H9 (cell line): ENCODE measurements around the gene S100B. TPM values are rescaled to one million over a fixed set of nuclear protein-coding genes. Genes with fewer than 3 reads are reported as not detected.
A peak's percentile ranks its signal among the peaks of the same experiment; 100 is the strongest.

Source experiments
- DNase-seq: peaks from one replicate; pipeline ENCODE4 v3.0.0-alpha.2; 2017
- H2AFZ ChIP-seq: one replicate; pipeline ENCODE4 v1.6.1; 2013; ENCODE audit warnings: mild to moderate bottlenecking, low read length, control low read depth, moderate library complexity
- H2AK5ac ChIP-seq: 2 replicates; pipeline ENCODE4 v1.6.1; 2013; ENCODE audit warnings: low read length, control low read depth, mixed read lengths; ENCODE audit not compliant: insufficient read length
- H2BK120ac ChIP-seq: one replicate; pipeline ENCODE4 v1.6.1; 2013; ENCODE audit warnings: low read depth, mild to moderate bottlenecking, low read length, control low read depth, inconsistent platforms; ENCODE audit not compliant: poor library complexity, severe bottlenecking
- H2BK12ac ChIP-seq: 2 replicates; pipeline ENCODE4 v1.6.1; 2013; ENCODE audit warnings: low read length, control low read depth, mixed read lengths, low read depth; ENCODE audit not compliant: insufficient read length
- H2BK15ac ChIP-seq: 2 replicates; pipeline ENCODE4 v1.6.1; 2013; ENCODE audit warnings: low read depth, low read length, control low read depth
- H2BK20ac ChIP-seq: one replicate; pipeline ENCODE4 v1.6.1; 2013; ENCODE audit warnings: low read depth, mild to moderate bottlenecking, low read length, control low read depth, inconsistent platforms; ENCODE audit not compliant: poor library complexity, severe bottlenecking
- H2BK5ac ChIP-seq: 2 replicates; pipeline ENCODE4 v1.6.1; 2013; ENCODE audit warnings: low read length, control low read depth, mixed read lengths; ENCODE audit not compliant: insufficient read length
- H3K14ac ChIP-seq: 2 replicates; pipeline ENCODE4 v1.6.1; 2013; ENCODE audit warnings: low read length, control low read depth; ENCODE audit not compliant: insufficient read depth
- H3K18ac ChIP-seq: 2 replicates; pipeline ENCODE4 v1.6.1; 2013; ENCODE audit warnings: low read depth, mild to moderate bottlenecking, mixed read lengths, low read length, control low read depth; ENCODE audit not compliant: insufficient read length
- H3K23ac ChIP-seq: 2 replicates; pipeline ENCODE4 v1.6.1; 2013; ENCODE audit warnings: low read length, control low read depth, mixed read lengths, low read depth; ENCODE audit not compliant: insufficient read length
- H3K23me2 ChIP-seq: 2 replicates; pipeline ENCODE4 v1.6.1; 2013; ENCODE audit warnings: low read depth, mild to moderate bottlenecking, mixed read lengths, low read length, control low read depth; ENCODE audit not compliant: insufficient read length, poor library complexity, severe bottlenecking
- H3K27ac ChIP-seq: 2 replicates; pipeline ENCODE4 v1.5.1; 2013; ENCODE audit warnings: low read length, control low read depth, mixed read lengths, low read depth; ENCODE audit not compliant: insufficient read length
- H3K27me3 ChIP-seq: 2 replicates; pipeline ENCODE4 v1.6.1; 2013; ENCODE audit warnings: low read length, control low read depth, inconsistent platforms; ENCODE audit not compliant: insufficient read depth
- H3K4ac ChIP-seq: 2 replicates; pipeline ENCODE4 v1.6.1; 2013; ENCODE audit warnings: low read depth, mild to moderate bottlenecking, control low read depth, inconsistent platforms, low read length, moderate library complexity
- H3K4me1 ChIP-seq: 2 replicates; pipeline ENCODE4 v1.6.1; 2013; ENCODE audit warnings: low read length, control low read depth, inconsistent platforms; ENCODE audit not compliant: insufficient read depth
- H3K4me2 ChIP-seq: 2 replicates; pipeline ENCODE4 v1.6.1; 2013; ENCODE audit warnings: low read length, control low read depth, mixed read lengths; ENCODE audit not compliant: insufficient read length, insufficient read depth
- H3K56ac ChIP-seq: 2 replicates; pipeline ENCODE4 v1.6.1; 2013; ENCODE audit warnings: low read depth, mild to moderate bottlenecking, mixed read lengths, low read length, control low read depth; ENCODE audit not compliant: insufficient read length
- H3K79me1 ChIP-seq: 2 replicates; pipeline ENCODE4 v1.6.1; 2013; ENCODE audit warnings: low read depth, mild to moderate bottlenecking, moderate library complexity, low read length, control low read depth, inconsistent platforms; ENCODE audit not compliant: insufficient read depth, poor library complexity, severe bottlenecking
- H3K79me2 ChIP-seq: 2 replicates; pipeline ENCODE4 v1.6.1; 2013; ENCODE audit warnings: low read length, control low read depth, inconsistent platforms; ENCODE audit not compliant: insufficient read depth
- H3K9ac ChIP-seq: 2 replicates; pipeline ENCODE4 v1.6.1; 2013; ENCODE audit warnings: low read length, control low read depth, mixed read lengths; ENCODE audit not compliant: insufficient read length; ENCODE audit errors: extremely low read depth
- H3K9me3 ChIP-seq: one replicate; pipeline ENCODE4 v1.6.1; 2013; ENCODE audit warnings: low read depth, low read length, inconsistent platforms; ENCODE audit not compliant: control insufficient read depth
- H3T11ph ChIP-seq: one replicate; pipeline ENCODE4 v1.6.1; 2013; ENCODE audit warnings: mild to moderate bottlenecking, low read length, control low read depth, inconsistent platforms
- H4K20me1 ChIP-seq: one replicate; pipeline ENCODE4 v1.6.1; 2013; ENCODE audit not compliant: control insufficient read depth, insufficient read length, insufficient read depth
- H4K5ac ChIP-seq: 2 replicates; pipeline ENCODE4 v1.6.1; 2013; ENCODE audit warnings: low read depth, mild to moderate bottlenecking, mixed read lengths, low read length, control low read depth; ENCODE audit not compliant: insufficient read length
- H4K8ac ChIP-seq: replicated peaks from 2 replicates; pipeline ENCODE4 v1.6.1; 2013; ENCODE audit warnings: low read length, control low read depth, mixed read lengths, low read depth; ENCODE audit not compliant: insufficient read length
- H4K91ac ChIP-seq: 2 replicates; pipeline ENCODE4 v1.6.1; 2013; ENCODE audit warnings: low read depth, mild to moderate bottlenecking, moderate library complexity, mixed read lengths, low read length, control low read depth; ENCODE audit not compliant: insufficient read length
- H3K27ac Mint-ChIP-seq, 3 experiments: 2 replicates in 2 of 3; 3 replicates in 1 of 3; pipeline ENCODE4 v1.8.0; 2020 to 2021; ENCODE audit warnings: mixed read lengths in 3 of 3, mild to moderate bottlenecking in 1 of 3, moderate library complexity in 1 of 3
- H3K27me3 Mint-ChIP-seq: 2 replicates; pipeline ENCODE4 v1.8.0; 2021; ENCODE audit warnings: low read depth, mild to moderate bottlenecking, moderate library complexity, mixed read lengths
- H3K36me3 Mint-ChIP-seq, 3 experiments: 2 replicates in 2 of 3; 3 replicates in 1 of 3; pipeline ENCODE4 v1.8.0; 2020 to 2021; ENCODE audit warnings: low read depth in 3 of 3, mixed read lengths in 3 of 3; ENCODE audit not compliant: insufficient read depth in 1 of 3
- H3K4me1 Mint-ChIP-seq, 2 experiments: 2 replicates each; pipeline ENCODE4 v1.8.0; 2020; ENCODE audit warnings: mixed read lengths in 2 of 2
- H3K4me3 Mint-ChIP-seq, 2 experiments: 2 replicates in 1 of 2; 3 replicates in 1 of 2; pipeline ENCODE4 v1.8.0; 2020 to 2021; ENCODE audit warnings: mild to moderate bottlenecking in 2 of 2, mixed read lengths in 2 of 2, moderate library complexity in 1 of 2
- H3K9me3 Mint-ChIP-seq, 2 experiments: 2 replicates in 1 of 2; 3 replicates in 1 of 2; pipeline ENCODE4 v1.8.0; 2020; ENCODE audit warnings: mild to moderate bottlenecking in 2 of 2, mixed read lengths in 2 of 2, moderate library complexity in 1 of 2
- WGBS: extraction: QIAGEN DNeasy Blood & Tissue Kit; methylation state at CpG from one replicate; pipeline ENCODE4 v1.1.7; 2013; ENCODE audit warnings: missing lambda C conversion rate, low lambda C conversion rate, mixed read lengths; ENCODE audit not compliant: insufficient read length; ENCODE audit errors: extremely low coverage; 5-methylcytosine and 5-hydroxymethylcytosine counted together
- total RNA-seq: library from RNA; stranded (reverse); gene quantifications from 2 replicates; pipeline ENCODE4 v1.2.1, GENCODE V29; 2021
- TF ChIP-seq, protein P1 (sequence below): fragments of 200-600 bp; sonication (generic); conservative IDR thresholded peaks from 3 replicates; pipeline ENCODE4 v1.8.0; 2021; ENCODE audit warnings: antibody characterized with exemption, mild to moderate bottlenecking

Gene S100B
- total RNA-seq, 1 experiment from 2014 or later: 0.26 TPM

DNA sequence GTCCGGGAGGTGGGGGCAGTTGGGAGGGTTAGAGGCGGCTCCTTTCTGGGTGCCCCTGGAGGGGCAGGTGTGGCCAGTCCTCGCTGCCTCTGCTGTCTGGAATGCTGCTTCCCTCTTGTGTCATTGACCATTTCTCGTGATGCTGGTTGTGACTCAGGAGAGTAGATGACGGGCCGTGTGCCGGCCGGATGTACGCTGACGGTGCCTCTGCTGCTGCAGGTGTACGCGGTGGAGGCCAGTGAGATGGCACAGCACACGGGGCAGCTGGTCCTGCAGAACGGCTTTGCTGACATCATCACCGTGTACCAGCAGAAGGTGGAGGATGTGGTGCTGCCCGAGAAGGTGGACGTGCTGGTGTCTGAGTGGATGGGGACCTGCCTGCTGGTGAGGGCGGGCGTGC lies 44.5 kb upstream of the S100B start:
- Histone ChIP-seq H3K23me2 (no peaks in the 10 kb centered on the region), H2BK12ac (no peak overlapping the region), H3K79me1 (no peaks in the 10 kb centered on the region), H3T11ph (no peak overlapping the region), H3K23ac (no peak overlapping the region), H3K56ac (no peak overlapping the region), H3K4me1 (no peaks in the 10 kb centered on the region), H4K91ac (no peak overlapping the region), H2AK5ac (no peak overlapping the region), H3K79me2 (no peaks in the 10 kb centered on the region), H4K8ac (no peak overlapping the region), H3K4ac (no peak overlapping the region), H3K27me3 (no peaks in the 10 kb centered on the region), H2AFZ (no peak overlapping the region), H2BK15ac (no peak overlapping the region), H3K9me3 (no peaks in the 10 kb centered on the region), H2BK120ac (no peak overlapping the region), H2BK5ac (no peak overlapping the region), H3K14ac (no peak overlapping the region; the same call in 1 of the 2 replicates), H4K5ac (no peak overlapping the region), H3K18ac (no peak overlapping the region), H3K9ac (no peak overlapping the region), H3K27ac (no peak overlapping the region), H2BK20ac (no peak overlapping the region), H4K20me1 (no peaks in the 10 kb centered on the region), H3K4me2 (no peak overlapping the region)
- H3K36me3 Mint-ChIP-seq: peaks cover 56 to 87% (median 84%) of the 10 kb centered on the region in 3 experiments
- peak overlapping the region in 1 of 3 experiments; percentile 40; a peak in 1 of 7 replicates for H3K27ac Mint-ChIP-seq
- TF ChIP-seq, protein P1, sequence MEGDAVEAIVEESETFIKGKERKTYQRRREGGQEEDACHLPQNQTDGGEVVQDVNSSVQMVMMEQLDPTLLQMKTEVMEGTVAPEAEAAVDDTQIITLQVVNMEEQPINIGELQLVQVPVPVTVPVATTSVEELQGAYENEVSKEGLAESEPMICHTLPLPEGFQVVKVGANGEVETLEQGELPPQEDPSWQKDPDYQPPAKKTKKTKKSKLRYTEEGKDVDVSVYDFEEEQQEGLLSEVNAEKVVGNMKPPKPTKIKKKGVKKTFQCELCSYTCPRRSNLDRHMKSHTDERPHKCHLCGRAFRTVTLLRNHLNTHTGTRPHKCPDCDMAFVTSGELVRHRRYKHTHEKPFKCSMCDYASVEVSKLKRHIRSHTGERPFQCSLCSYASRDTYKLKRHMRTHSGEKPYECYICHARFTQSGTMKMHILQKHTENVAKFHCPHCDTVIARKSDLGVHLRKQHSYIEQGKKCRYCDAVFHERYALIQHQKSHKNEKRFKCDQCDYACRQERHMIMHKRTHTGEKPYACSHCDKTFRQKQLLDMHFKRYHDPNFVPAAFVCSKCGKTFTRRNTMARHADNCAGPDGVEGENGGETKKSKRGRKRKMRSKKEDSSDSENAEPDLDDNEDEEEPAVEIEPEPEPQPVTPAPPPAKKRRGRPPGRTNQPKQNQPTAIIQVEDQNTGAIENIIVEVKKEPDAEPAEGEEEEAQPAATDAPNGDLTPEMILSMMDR: no peak
- no peaks in the 10 kb centered on the region for H3K4me1 Mint-ChIP-seq
- H3K9me3 Mint-ChIP-seq: peaks cover 0 to 2% of the 10 kb centered on the region in 2 experiments; a peak in 2 of 5 replicates
- no peak overlapping the region for H3K4me3 Mint-ChIP-seq
- no peaks in the 10 kb centered on the region for H3K27me3 Mint-ChIP-seq
- no CpG with 5 or more reads among the region's 19 CpGs for WGBS
- no peak for DNase-seq
